Caco-2 (cell line): ENCODE measurements around the gene BHLHE23. TPM values are rescaled to one million over a fixed set of nuclear protein-coding genes. Genes with fewer than 3 reads are reported as not detected.

Source experiments
- BruUV-seq: library from RNA; stranded (reverse); fragments of 400-500 nt; replicated peaks from 2 replicates; lab custom pipeline; 2021; lab: Mats Ljungman, UMichigan
- CTCF ChIA-PET: fragments of 300-600 bp; sonication (Branson Sonifier 250); formaldehyde crosslinking; loops from one replicate; lab custom pipeline; 2022; ENCODE audit warnings: antibody characterized with exemption; lab: Charles Lee
- POLR2A ChIA-PET: fragments of 300-600 bp; sonication (Branson Sonifier 250); formaldehyde crosslinking; loops from one replicate; lab custom pipeline; 2022; ENCODE audit warnings: antibody characterized with exemption; lab: Charles Lee
- DNase-seq, 2 experiments: peaks; one replicate each; pipeline versions ENCODE4 v3.0.0 to v3.0.0-alpha.2; 2020 to 2022
- H3K27me3 ChIP-seq: replicated peaks from 2 replicates; pipeline ENCODE4 v1.6.0; 2011; ENCODE audit warnings: low read length; ENCODE audit not compliant: control insufficient read depth, insufficient read depth
- H3K36me3 ChIP-seq: 2 replicates; pipeline ENCODE4 v1.5.1; 2011; ENCODE audit warnings: low read length; ENCODE audit not compliant: control insufficient read depth, insufficient read depth
- H3K4me1 ChIP-seq: fragments of 250-450 bp; sonication (Bioruptor Pico); 2 replicates; pipeline ENCODE4 v1.5.1; 2020; ENCODE audit warnings: mild to moderate bottlenecking
- H3K4me3 ChIP-seq: 2 replicates; pipeline ENCODE4 v1.5.1; 2011; ENCODE audit warnings: low read depth, mild to moderate bottlenecking, control low read depth, low read length
- H3K9me3 ChIP-seq: fragments of 250-450 bp; sonication (Bioruptor Pico); 2 replicates; pipeline ENCODE4 v1.5.1; 2020; ENCODE audit warnings: mild to moderate bottlenecking, moderate library complexity
- H3K27ac Mint-ChIP-seq: one replicate; pipeline ENCODE4 v1.8.0; 2022; ENCODE audit warnings: mixed read lengths; ENCODE audit not compliant: unreplicated experiment
- H3K27me3 Mint-ChIP-seq: one replicate; pipeline ENCODE4 v1.8.0; 2022; ENCODE audit warnings: mixed read lengths; ENCODE audit not compliant: insufficient read depth, unreplicated experiment
- H3K36me3 Mint-ChIP-seq: one replicate; pipeline ENCODE4 v1.8.0; 2022; ENCODE audit warnings: mild to moderate bottlenecking, mixed read lengths; ENCODE audit not compliant: insufficient read depth, unreplicated experiment
- H3K4me1 Mint-ChIP-seq: one replicate; pipeline ENCODE4 v1.8.0; 2022; ENCODE audit warnings: low read depth, mixed read lengths; ENCODE audit not compliant: unreplicated experiment
- H3K4me3 Mint-ChIP-seq: one replicate; pipeline ENCODE4 v1.8.0; 2022; ENCODE audit warnings: mild to moderate bottlenecking, moderate library complexity, mixed read lengths; ENCODE audit not compliant: unreplicated experiment
- H3K9me3 Mint-ChIP-seq: one replicate; pipeline ENCODE4 v1.8.0; 2022; ENCODE audit warnings: mixed read lengths; ENCODE audit not compliant: unreplicated experiment
- intact Hi-C: fragments of 100-400 bp; cut with micrococcal nuclease; formaldehyde crosslinking; loops from one replicate; pipeline ENCODE4 v1.10.0; 2022; ENCODE audit not compliant: unreplicated experiment
- total RNA-seq: library from RNA; stranded (reverse); gene quantifications from 2 replicates; pipeline ENCODE4 v1.2.3, GENCODE V29; 2022
- TF ChIP-seq, protein P1 (sequence below), 2 experiments: fragments of 200-600 bp in 1 of 2; IDR thresholded peaks; 1 replicate in 1 of 2; 2 replicates in 1 of 2; pipeline versions ENCODE4 v1.5.1 to v1.8.0; 2011 to 2022; ENCODE audit warnings: antibody characterized with exemption in 1 of 2, control low read depth in 1 of 2, inconsistent platforms in 1 of 2, low read depth in 1 of 2, low read length in 1 of 2, mild to moderate bottlenecking in 1 of 2, moderate library complexity in 1 of 2; ENCODE audit not compliant: insufficient read depth in 1 of 2, severe bottlenecking in 1 of 2, unreplicated experiment in 1 of 2

The BHLHE23 gene
- total RNA-seq, 1 experiment from 2014 or later: 0.95 TPM

DNA sequence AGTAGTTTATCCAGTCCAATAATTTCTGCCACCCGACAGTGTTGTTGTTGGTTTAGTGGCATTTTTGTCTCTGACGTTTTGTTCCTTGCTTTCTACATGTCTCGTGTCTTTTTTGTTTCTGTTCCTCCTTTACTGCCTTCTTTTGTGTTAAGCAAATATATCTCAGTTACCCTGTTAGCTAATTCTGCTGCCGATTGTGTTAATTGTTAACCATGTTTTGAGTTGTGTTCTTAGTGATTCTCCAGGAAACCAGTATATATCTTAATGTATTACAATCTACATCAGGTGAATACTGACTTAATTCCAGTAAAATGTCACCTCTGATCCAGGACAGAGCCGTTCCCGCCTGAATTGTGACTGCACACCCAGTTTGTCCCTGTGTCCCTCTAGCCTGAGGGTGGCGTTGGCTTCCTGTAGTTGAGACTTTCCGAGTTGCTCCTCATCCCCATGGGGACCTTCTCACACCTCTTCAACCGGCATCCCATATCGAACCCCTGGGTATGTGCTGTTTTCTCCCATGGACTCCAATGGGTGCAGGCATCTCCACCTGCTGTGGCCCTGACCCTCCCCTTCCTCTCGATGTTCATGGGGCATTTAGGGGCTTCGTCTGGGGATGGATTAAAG is 35.8 kb upstream of the BHLHE23 start:
- Histone ChIP-seq H3K9me3 (peaks cover 1% of the 10 kb centered on the region), H3K4me3 (no peak overlapping the region), H3K36me3 (no peaks in the 10 kb centered on the region), H3K4me1 (peaks cover 7% of the 10 kb centered on the region), H3K27me3 (no peaks in the 10 kb centered on the region)
- peaks cover 5% of the 10 kb centered on the region for H3K36me3 Mint-ChIP-seq
- intact Hi-C loops: no loop called here
- TF ChIP-seq, protein P1, sequence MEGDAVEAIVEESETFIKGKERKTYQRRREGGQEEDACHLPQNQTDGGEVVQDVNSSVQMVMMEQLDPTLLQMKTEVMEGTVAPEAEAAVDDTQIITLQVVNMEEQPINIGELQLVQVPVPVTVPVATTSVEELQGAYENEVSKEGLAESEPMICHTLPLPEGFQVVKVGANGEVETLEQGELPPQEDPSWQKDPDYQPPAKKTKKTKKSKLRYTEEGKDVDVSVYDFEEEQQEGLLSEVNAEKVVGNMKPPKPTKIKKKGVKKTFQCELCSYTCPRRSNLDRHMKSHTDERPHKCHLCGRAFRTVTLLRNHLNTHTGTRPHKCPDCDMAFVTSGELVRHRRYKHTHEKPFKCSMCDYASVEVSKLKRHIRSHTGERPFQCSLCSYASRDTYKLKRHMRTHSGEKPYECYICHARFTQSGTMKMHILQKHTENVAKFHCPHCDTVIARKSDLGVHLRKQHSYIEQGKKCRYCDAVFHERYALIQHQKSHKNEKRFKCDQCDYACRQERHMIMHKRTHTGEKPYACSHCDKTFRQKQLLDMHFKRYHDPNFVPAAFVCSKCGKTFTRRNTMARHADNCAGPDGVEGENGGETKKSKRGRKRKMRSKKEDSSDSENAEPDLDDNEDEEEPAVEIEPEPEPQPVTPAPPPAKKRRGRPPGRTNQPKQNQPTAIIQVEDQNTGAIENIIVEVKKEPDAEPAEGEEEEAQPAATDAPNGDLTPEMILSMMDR (IDR thresholded peaks at IDR 0.05; ENCODE audit: insufficient read depth in 1 of 2, low read depth in 1 of 2, low read length in 1 of 2, severe bottlenecking in 1 of 2, unreplicated experiment in 1 of 2): peak in 1 of 2 experiments; percentile 37
- POLR2A ChIA-PET: interaction anchor here (0.5 to 0.7 kb wide), 2 partner anchors 87 to 226 kb away, joined by 3 to 9 read pairs; partner anchors contain the start of gene COL9A3
- CTCF ChIA-PET: interaction anchor here (0.7 to 1.2 kb wide), 2 partner anchors 22 to 23 kb away, joined by 3 to 5 read pairs; no protein-coding TSS in a partner anchor
- peak overlapping the region; percentile 3 for H3K4me3 Mint-ChIP-seq
- BruUV-seq: no TSS peak
- H3K4me1 Mint-ChIP-seq: peaks cover 10% of the 10 kb centered on the region
- no peaks in the 10 kb centered on the region for H3K9me3 Mint-ChIP-seq
- H3K27me3 Mint-ChIP-seq: peaks cover 2% of the 10 kb centered on the region
- DNase-seq: no peak
- no peak overlapping the region for H3K27ac Mint-ChIP-seq

DNA sequence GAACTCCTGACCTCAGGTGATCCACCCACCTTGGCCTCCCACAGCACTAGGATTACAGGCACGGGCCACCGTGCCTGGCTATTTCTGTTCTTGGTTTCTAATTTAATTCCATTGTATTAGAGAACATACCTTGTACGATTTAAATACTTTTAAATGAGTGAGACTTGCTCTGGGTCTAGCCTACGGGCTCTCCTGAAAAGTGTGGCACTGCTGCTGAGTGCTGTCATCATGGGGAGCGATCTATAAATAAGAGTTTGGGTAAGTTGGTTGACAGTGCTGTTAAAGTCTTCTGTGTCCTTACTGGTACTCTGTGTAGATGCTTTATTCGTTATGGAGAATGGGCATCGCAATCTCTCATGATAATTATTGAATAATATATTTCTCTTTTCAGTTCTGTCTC is 35.0 kb upstream of the BHLHE23 start:
- H3K4me3 Mint-ChIP-seq: no peak overlapping the region

DNA sequence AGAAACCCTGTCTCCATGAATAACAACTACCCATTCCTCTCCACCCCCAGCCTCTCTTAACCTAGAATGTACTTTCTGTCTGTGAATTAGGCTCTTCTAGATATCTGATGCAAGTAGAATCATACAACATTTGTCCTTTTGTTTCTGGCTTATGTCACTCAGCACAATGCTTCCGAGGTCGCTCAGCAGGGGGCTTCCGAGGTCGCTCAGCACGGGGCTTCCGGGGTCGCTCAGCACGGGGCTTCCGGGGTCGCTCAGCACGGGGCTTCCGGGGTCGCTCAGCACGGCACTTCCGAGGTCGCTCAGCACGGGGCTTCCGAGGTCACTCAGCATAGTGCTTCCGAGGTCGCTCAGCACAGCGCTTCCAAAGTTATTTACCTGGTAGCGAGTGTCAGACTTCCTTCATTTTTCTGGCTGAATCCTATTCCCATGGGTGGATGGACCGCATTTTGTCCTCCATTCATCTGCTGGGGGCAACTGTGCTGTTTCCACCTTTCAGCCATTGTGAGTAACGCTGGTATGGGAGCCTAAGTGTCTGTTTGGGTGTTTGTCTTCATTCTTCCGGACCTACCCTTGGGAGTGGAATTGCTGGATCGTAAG is 31.0 kb upstream of the BHLHE23 start:
- peaks cover 28% of the 10 kb centered on the region for H3K36me3 Mint-ChIP-seq
- no peaks in the 10 kb centered on the region for H3K9me3 Mint-ChIP-seq
- TF ChIP-seq, protein P1 (IDR thresholded peaks at IDR 0.05; ENCODE audit: insufficient read depth in 1 of 2, low read depth in 1 of 2, low read length in 1 of 2, severe bottlenecking in 1 of 2, unreplicated experiment in 1 of 2): peak in 1 of 2 experiments; percentile 23
- Histone ChIP-seq H3K4me1 (peaks cover 6% of the 10 kb centered on the region), H3K27me3 (no peaks in the 10 kb centered on the region), H3K4me3 (no peak overlapping the region), H3K9me3 (no peaks in the 10 kb centered on the region), H3K36me3 (no peaks in the 10 kb centered on the region)
- H3K27ac Mint-ChIP-seq: no peak overlapping the region
- intact Hi-C loops: no loop called here
- peaks cover 21% of the 10 kb centered on the region for H3K4me1 Mint-ChIP-seq
- H3K4me3 Mint-ChIP-seq: no peak overlapping the region
- CTCF ChIA-PET: interaction anchor here (1.6 kb wide), 1 partner anchor 65 kb away, joined by 4 read pairs; no protein-coding TSS in a partner anchor
- peak in 1 of 2 experiments; percentile 36 for DNase-seq
- H3K27me3 Mint-ChIP-seq: peaks cover 2% of the 10 kb centered on the region
- POLR2A ChIA-PET: no interaction called here
- no TSS peak for BruUV-seq

More for the DNA sequence above, 35.0 kb upstream of the BHLHE23 start:
- Histone ChIP-seq H3K4me3 (no peak overlapping the region), H3K9me3 (no peaks in the 10 kb centered on the region), H3K36me3 (no peaks in the 10 kb centered on the region), H3K27me3 (no peaks in the 10 kb centered on the region), H3K4me1 (peaks cover 7% of the 10 kb centered on the region)
- POLR2A ChIA-PET: no interaction called here
- TF ChIP-seq, protein P1 (IDR thresholded peaks at IDR 0.05; ENCODE audit: insufficient read depth in 1 of 2, low read depth in 1 of 2, low read length in 1 of 2, severe bottlenecking in 1 of 2, unreplicated experiment in 1 of 2): no peak
- Mint-ChIP-seq H3K27ac (no peak overlapping the region), H3K36me3 (peaks cover 8% of the 10 kb centered on the region), H3K4me1 (peaks cover 10% of the 10 kb centered on the region), H3K9me3 (no peaks in the 10 kb centered on the region), H3K27me3 (peaks cover 2% of the 10 kb centered on the region)
- intact Hi-C loops: no loop called here
- CTCF ChIA-PET: no interaction called here
- DNase-seq: no peak
- BruUV-seq: no TSS peak
